ENCODE measurements around the gene LGMN.

The LGMN gene

DNA sequence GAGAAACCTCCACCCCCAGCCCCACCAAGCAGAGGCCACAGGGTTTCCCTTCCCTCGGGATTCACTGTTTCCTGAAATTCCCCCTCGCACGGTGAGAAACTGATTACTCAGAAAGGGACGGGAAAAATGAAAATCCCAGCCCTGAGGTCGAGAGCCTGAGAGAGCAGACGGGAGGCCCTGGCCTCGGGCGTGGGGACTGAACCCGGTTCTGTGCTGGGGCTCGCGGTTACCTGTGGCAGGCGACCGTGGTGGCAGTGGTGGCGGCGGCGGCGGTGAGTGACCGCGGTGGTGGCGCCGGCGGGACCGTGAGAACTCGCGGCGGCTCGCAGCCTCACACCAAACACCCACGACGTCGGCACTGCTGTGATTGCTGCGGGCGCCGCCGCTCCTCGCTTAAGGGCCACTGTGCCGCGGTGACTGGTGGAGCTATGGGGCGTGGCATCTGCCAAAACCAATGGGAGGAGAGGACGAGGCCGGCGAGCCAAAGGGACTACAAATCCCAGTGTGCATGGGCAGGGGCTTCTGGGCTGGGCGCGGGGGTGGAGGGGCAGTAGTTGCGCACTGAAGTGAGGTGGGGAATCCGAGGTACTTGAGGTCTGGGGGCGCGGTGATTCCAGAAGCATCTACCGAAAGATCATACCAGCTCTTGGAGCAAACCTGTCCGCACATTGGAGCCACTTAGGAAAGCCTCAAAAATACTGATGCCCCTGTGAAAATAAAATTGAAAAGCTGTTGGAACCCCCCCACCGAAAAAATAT is at the start of gene LGMN:
LGMN (minus strand) TSS at position 369 of the 758 bp plus-strand sequence. CDS start 15,841 bp downstream, outside the sequence.
- no peak for TF ChIP-seq CTCF (IDR thresholded peaks at IDR 0.05; ENCODE audit: low read depth, low read length)
- peak within 1 kb of the TSS; percentile 76 for H3K4me3 ChIP-seq (ENCODE audit: low read depth, low read length)
- peak; percentile 91 for DNase-seq (ENCODE audit: low read depth, low spot score)
- in situ Hi-C loops (cut with HindIII; ENCODE audit: low sequenced_read_pairs) = no loop called here

DNA sequence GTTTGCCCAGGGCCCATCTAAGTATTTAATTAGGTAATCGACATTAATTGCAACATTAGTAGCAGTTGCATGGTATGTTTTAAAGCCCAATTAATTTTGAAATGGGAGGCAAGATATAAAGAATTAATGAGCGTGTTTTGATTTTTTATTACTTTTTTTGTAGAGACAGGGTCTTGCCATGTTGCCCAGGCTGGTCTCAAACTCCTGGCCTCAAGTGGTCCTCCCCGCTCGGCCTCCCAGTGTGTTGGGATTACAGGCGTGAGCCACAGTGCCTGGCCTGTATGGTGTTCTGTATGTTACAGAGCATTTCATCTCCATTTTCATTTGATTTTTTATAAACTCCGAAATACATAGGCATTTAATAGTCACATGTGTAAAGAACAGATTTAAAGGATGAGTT is 46.5 kb upstream of the LGMN start:
- in situ Hi-C loops (cut with HindIII; ENCODE audit: low sequenced_read_pairs) = no loop called here
- peak overlapping the region; percentile 97 for H3K4me3 ChIP-seq (ENCODE audit: low read depth, low read length)
- no peak for TF ChIP-seq CTCF (IDR thresholded peaks at IDR 0.05; ENCODE audit: low read depth, low read length)
- DNase-seq (ENCODE audit: low read depth, low spot score) = no peak

DNA sequence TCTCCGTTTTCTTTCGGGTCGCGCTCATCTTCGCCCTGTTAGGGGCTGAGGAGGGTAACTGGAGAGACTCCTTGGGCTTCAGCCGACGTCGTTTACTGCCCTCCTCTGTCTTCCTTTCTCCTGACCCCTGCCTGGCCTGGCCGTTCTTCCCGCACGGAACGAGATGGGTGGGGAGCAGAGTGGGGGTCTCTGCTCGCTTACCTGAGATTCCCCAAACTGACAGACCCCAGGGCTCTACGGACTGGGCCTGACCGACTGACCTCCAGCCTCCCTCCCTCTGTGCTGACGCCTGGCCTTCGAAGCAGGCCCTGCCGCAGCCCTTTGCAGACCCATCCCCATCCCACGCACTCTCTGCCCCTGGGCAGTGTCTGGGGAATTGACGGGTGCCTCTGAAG is 46.1 kb upstream of the LGMN start:
- no peak for DNase-seq (ENCODE audit: low read depth, low spot score)
- H3K4me3 ChIP-seq (ENCODE audit: low read depth, low read length) = peak overlapping the region; percentile 97
- in situ Hi-C loops (cut with HindIII; ENCODE audit: low sequenced_read_pairs) = no loop called here
- TF ChIP-seq CTCF (IDR thresholded peaks at IDR 0.05; ENCODE audit: low read depth, low read length) = no peak

GRCh38 chr14:92793709-92794546 is 45.5 kb upstream of the LGMN start, which contains the start of gene GOLGA5:
Gene GOLGA5, plus strand, starts transcription at chr14:92794305. Its CDS starts 3,133 bp downstream, at chr14:92797438.
- in situ Hi-C loops (cut with HindIII; ENCODE audit: low sequenced_read_pairs) = no loop called here
- DNase-seq (ENCODE audit: low read depth, low spot score) = peak; percentile 98
- H3K4me3 ChIP-seq (ENCODE audit: low read depth, low read length) = peak within 1 kb of the TSS; percentile 97
- TF ChIP-seq CTCF (IDR thresholded peaks at IDR 0.05; ENCODE audit: low read depth, low read length) = no peak

GRCh38 chr14:92792885-92793284 is 44.5 kb upstream of the LGMN start:
- no peak overlapping the region for H3K4me3 ChIP-seq (ENCODE audit: low read depth, low read length)
- no peak for TF ChIP-seq CTCF (IDR thresholded peaks at IDR 0.05; ENCODE audit: low read depth, low read length)
- in situ Hi-C loops (cut with HindIII; ENCODE audit: low sequenced_read_pairs) = no loop called here
- peak; percentile 31 for DNase-seq (ENCODE audit: low read depth, low spot score)

- no peak for TF ChIP-seq CTCF (IDR thresholded peaks at IDR 0.05; ENCODE audit: low read depth, low read length)
- in situ Hi-C loops (cut with HindIII; ENCODE audit: low sequenced_read_pairs) = no loop called here
- no peak overlapping the region for H3K4me3 ChIP-seq (ENCODE audit: low read depth, low read length)
- DNase-seq (ENCODE audit: low read depth, low spot score) = no peak
These were observed 41.1 kb upstream of the LGMN start for GRCh38 chr14:92789457-92790089.

Data from astrocyte of the spinal cord (primary cell).